K562 (cell line): ENCODE results near the gene STAMBPL1.

Experiments
- CTCF ChIP-seq, 3 experiments: IDR thresholded peaks in 2 of 3; conservative IDR thresholded peaks in 1 of 3; 2 replicates each; pipeline ENCODE4 v1.5.1; 2011 to 2012; ENCODE audit warnings: low read length in 3 of 3, mild to moderate bottlenecking in 3 of 3, control low read depth in 2 of 3, improper control_type of control experiment in 1 of 3, inconsistent platforms in 1 of 3, low read depth in 1 of 3, mixed read lengths in 1 of 3, moderate library complexity in 1 of 3; ENCODE audit not compliant: insufficient read depth in 2 of 3
- ESRRA ChIP-seq: fragments of 450-650 bp; IDR thresholded peaks from 2 replicates; pipeline ENCODE4 v1.6.1; 2014; ENCODE audit warnings: low read depth, mild to moderate bottlenecking, moderate library complexity, borderline replicate concordance
- EZH2 ChIP-seq: IDR thresholded peaks from 2 replicates; pipeline ENCODE4 v1.6.1; 2012; ENCODE audit warnings: low read depth, mild to moderate bottlenecking, inconsistent platforms, low read length, borderline replicate concordance
- MXI1 ChIP-seq: IDR thresholded peaks from 2 replicates; pipeline ENCODE4 v1.6.1; 2011; ENCODE audit warnings: low read depth, mild to moderate bottlenecking, improper control_type of control experiment, low read length
- POLR2A ChIP-seq: fragments of 450-650 bp; conservative IDR thresholded peaks from 2 replicates; pipeline ENCODE4 v1.6.1; 2016
- POLR2AphosphoS5 ChIP-seq: IDR thresholded peaks from 2 replicates; pipeline ENCODE4 v1.6.1; 2011; ENCODE audit warnings: mild to moderate bottlenecking, low read depth, low read length, moderate library complexity; ENCODE audit not compliant: control insufficient read depth, insufficient read depth
- TAF1 ChIP-seq: IDR thresholded peaks from 2 replicates; pipeline ENCODE4 v1.6.1; 2011; ENCODE audit warnings: mild to moderate bottlenecking, low read length, moderate library complexity; ENCODE audit not compliant: insufficient read depth, control insufficient read depth, severe bottlenecking; ENCODE audit errors: extremely low read depth
- ZNF146 ChIP-seq: IDR thresholded peaks from one replicate; pipeline ENCODE4 v1.6.1; 2018; ENCODE audit warnings: missing compliant biosample characterization; ENCODE audit not compliant: unreplicated experiment
- ZNF512 ChIP-seq: IDR thresholded peaks from 2 replicates; pipeline ENCODE4 v1.6.1; 2016; ENCODE audit warnings: missing genetic modification characterization, missing compliant biosample characterization
- TF ChIP-seq, protein P1 (sequence below): fragments of 450-650 bp; IDR thresholded peaks from 2 replicates; pipeline ENCODE4 v1.6.1; 2016; ENCODE audit warnings: antibody characterized with exemption

GRCh38 chr10:88920198-88920597 is 40.2 kb downstream of the STAMBPL1 start:
- TF ChIP-seq CTCF (IDR thresholded peaks at IDR 0.05 in 2 of 3, conservative IDR thresholded peaks at IDR 0.05 in 1 of 3; ENCODE audit: insufficient read depth in 2 of 3, low read depth in 1 of 3, low read length in 3 of 3) (no peak), TAF1 (no peak), ZNF512 (tag) (no peak), ESRRA (no peak), MXI1 (no peak), POLR2A (no peak), ZNF146 (no peak), POLR2AphosphoS5 (no peak), EZH2 (no peak)
- TF ChIP-seq, protein P1, sequence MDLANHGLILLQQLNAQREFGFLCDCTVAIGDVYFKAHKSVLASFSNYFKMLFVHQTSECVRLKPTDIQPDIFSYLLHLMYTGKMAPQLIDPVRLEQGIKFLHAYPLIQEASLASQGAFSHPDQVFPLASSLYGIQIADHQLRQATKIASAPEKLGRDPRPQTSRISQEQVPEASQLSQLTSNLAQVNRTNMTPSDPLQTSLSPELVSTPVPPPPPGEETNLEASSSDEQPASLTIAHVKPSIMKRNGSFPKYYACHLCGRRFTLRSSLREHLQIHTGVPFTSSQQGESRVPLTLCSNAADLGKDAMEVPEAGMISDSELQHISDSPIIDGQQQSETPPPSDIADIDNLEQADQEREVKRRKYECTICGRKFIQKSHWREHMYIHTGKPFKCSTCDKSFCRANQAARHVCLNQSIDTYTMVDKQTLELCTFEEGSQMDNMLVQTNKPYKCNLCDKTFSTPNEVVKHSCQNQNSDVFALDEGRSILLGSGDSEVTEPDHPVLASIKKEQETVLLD = no peak
